ENCODE measurements around the gene ARHGEF17. TPM values are rescaled to one million over a fixed set of nuclear protein-coding genes. Genes with fewer than 3 reads are reported as not detected.

The ARHGEF17 gene
- total and polyA plus RNA-seq, 2 of the 8 experiments (the other 6 are each of a cell fraction or from before 2014, with no cell fraction given), result 11.3 to 14.6 TPM

DNA sequence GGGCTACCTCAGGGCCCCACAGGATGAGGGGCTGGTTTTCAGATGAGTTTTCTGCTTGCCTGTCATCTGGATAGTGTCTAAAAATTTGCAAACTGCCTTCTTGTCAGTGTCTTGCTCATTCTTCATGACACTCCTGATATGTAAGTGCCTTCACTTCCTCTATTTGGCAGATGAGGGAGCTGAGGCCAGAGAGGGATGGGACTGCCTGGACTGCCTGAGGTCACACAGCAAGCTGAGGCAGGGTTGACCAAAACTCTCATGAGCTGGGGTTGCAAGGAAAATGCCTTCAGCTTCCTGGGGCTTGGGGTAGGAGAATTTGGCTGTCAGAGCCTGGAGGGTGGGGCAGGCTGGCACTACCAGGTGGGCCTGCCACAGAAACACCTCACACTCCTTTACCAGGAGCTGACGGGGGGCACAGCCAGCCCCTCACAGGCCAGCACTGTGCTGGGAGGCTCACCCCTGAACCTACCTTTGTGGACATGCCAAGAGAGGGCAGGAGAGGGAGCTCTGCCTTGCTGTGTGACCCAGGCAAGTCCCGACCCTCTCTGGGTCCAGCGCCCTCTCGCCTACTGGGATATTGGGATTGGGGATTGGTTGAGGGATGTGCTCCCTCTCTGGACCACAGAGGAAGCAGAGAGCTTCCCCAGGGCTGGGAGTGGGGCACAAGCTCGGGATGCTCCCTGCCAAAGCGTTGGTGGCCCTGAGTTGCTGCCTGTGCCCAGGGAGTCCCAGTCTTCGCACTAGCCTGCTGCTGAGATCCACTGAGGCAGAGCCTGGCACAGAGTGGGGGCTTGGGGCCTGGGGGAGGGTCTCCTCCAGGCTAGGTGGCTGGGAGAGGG is 37.8 kb upstream of the ARHGEF17 start:
- H3K23me2 ChIP-seq (ENCODE audit: low read depth, low read length), result no peaks in the 10 kb centered on the region
- no peak overlapping the region for H3K14ac ChIP-seq (ENCODE audit: insufficient read length)
- peak overlapping the region; percentile 48 for H2BK5ac ChIP-seq (ENCODE audit: low read depth, low read length)
- H3K23ac ChIP-seq (ENCODE audit: insufficient read length), result no peak overlapping the region
- ChIA-PET POLR2A (ENCODE audit: partially characterized antibody) (interaction anchor here (1.7 kb wide), 1 partner anchor 27 kb away, joined by 3 read pairs; no protein-coding TSS in a partner anchor), CTCF (ENCODE audit: partially characterized antibody) (interaction anchor here (0.6 to 16.5 kb wide), 17 partner anchors 8 to 438 kb away, joined by 3 to 173 read pairs (median 3); no protein-coding TSS in a partner anchor)
- H4K5ac ChIP-seq (ENCODE audit: insufficient read length, low read depth, low read length), result no peak overlapping the region
- H3K9ac ChIP-seq (replicated peaks in 1 of 4; ENCODE audit: extremely low read depth in 1 of 4, low read depth in 3 of 4, low read length in 3 of 4), result no peak overlapping the region; a peak in 1 of 7 replicates
- 84% methylated on average over 7 of the region's 7 CpGs; no CpG with 5 or more reads in 1 of the 2 experiments for WGBS, 2 experiments (ENCODE audit: extremely low coverage in 1 of 2, insufficient coverage in 1 of 2, insufficient read length in 1 of 2, insufficient replicate concordance in 2 of 2, low coverage in 1 of 2, low lambda C conversion rate in 2 of 2, missing lambda C conversion rate in 1 of 2)
- FAIRE-seq (no peak), DNase-seq (ENCODE audit: low read depth in 1 of 2, low spot score in 2 of 2) (no peak)
- H2BK12ac ChIP-seq (ENCODE audit: low read depth, low read length), result peak overlapping the region; percentile 53; the same call in 1 of the 2 replicates
- H3K4me3 ChIP-seq (ENCODE audit: extremely low read depth in 1 of 4, insufficient read depth in 2 of 4, low read depth in 3 of 4, low read length in 4 of 4), result no peak overlapping the region
- H3K27ac ChIP-seq (ENCODE audit: low read depth, low read length), result no peak overlapping the region
- H3K27me3 ChIP-seq (replicated peaks in 1 of 4; ENCODE audit: control insufficient read depth in 3 of 4, extremely low read depth in 1 of 4, insufficient read depth in 3 of 4, low read length in 3 of 4), result peaks cover 0 to 5% (median 2%) of the 10 kb centered on the region in 4 experiments; a peak in 4 of 7 replicates
- no peak overlapping the region for H2BK20ac ChIP-seq (ENCODE audit: low read length)
- peaks cover 0 to 1% of the 10 kb centered on the region in 2 experiments for H4K20me1 ChIP-seq (replicated peaks in 1 of 2; ENCODE audit: control insufficient read depth in 1 of 2, insufficient read depth in 2 of 2, low read length in 2 of 2)
- H3K4me2 ChIP-seq (ENCODE audit: insufficient read depth in 1 of 2, low read depth in 2 of 2, low read length in 2 of 2), result peak overlapping the region in 1 of 2 experiments; percentile 16; a peak in 1 of 4 replicates
- H2BK120ac ChIP-seq (replicated peaks; ENCODE audit: low read depth, low read length), result no peak overlapping the region
- H3K4me1 ChIP-seq (replicated peaks in 1 of 4; ENCODE audit: control insufficient read depth in 3 of 4, insufficient read depth in 4 of 4, low read length in 3 of 4), result peaks cover 0 to 15% (median 9%) of the 10 kb centered on the region in 4 experiments; a peak in 5 of 7 replicates
- TF ChIP-seq RBBP5 (IDR thresholded peaks at IDR 0.05; ENCODE audit: borderline replicate concordance, low read depth, low read length) (peak; percentile 70; the same call in 1 of the 2 replicates), SP1 (IDR thresholded peaks at IDR 0.05; ENCODE audit: low read depth, low read length) (no peak)
- TF ChIP-seq, protein P1, sequence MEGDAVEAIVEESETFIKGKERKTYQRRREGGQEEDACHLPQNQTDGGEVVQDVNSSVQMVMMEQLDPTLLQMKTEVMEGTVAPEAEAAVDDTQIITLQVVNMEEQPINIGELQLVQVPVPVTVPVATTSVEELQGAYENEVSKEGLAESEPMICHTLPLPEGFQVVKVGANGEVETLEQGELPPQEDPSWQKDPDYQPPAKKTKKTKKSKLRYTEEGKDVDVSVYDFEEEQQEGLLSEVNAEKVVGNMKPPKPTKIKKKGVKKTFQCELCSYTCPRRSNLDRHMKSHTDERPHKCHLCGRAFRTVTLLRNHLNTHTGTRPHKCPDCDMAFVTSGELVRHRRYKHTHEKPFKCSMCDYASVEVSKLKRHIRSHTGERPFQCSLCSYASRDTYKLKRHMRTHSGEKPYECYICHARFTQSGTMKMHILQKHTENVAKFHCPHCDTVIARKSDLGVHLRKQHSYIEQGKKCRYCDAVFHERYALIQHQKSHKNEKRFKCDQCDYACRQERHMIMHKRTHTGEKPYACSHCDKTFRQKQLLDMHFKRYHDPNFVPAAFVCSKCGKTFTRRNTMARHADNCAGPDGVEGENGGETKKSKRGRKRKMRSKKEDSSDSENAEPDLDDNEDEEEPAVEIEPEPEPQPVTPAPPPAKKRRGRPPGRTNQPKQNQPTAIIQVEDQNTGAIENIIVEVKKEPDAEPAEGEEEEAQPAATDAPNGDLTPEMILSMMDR (IDR thresholded peaks at IDR 0.05; ENCODE audit: control extremely low read depth in 1 of 3, insufficient read depth in 1 of 3, low read depth in 1 of 3, low read length in 3 of 3), result peak in 2 of 3 experiments; percentile 1 to 10; a peak in 2 of 4 replicates
- no peak overlapping the region for H3K56ac ChIP-seq (replicated peaks; ENCODE audit: insufficient read length, low read depth, low read length)
- no peak overlapping the region for H3K4ac ChIP-seq (replicated peaks; ENCODE audit: insufficient read length, low read depth, low read length)
- no peaks in the 10 kb centered on the region for H3K9me3 ChIP-seq (ENCODE audit: insufficient read depth in 2 of 2, low read depth in 1 of 2, low read length in 1 of 2)
- H3K36me3 ChIP-seq (ENCODE audit: control insufficient read depth in 2 of 4, insufficient read depth in 4 of 4, low read length in 3 of 4), result no peaks in the 10 kb centered on the region
- no peak overlapping the region for H2AK5ac ChIP-seq (ENCODE audit: low read depth, low read length)
- peak overlapping the region; percentile 75; the same call in 1 of the 2 replicates for H3K18ac ChIP-seq (ENCODE audit: extremely low read depth, low read length)
- H2AFZ ChIP-seq (ENCODE audit: low read length), result no peak overlapping the region
- no peaks in the 10 kb centered on the region for H3K79me2 ChIP-seq (ENCODE audit: control insufficient read depth in 1 of 2, insufficient read depth in 2 of 2, low read length in 2 of 2)
- 0 out of 2 replicates have a peak overlapping the region, but pooled peaks have one; percentile 74 for H2BK15ac ChIP-seq (ENCODE audit: low read length)
- 0 out of 2 replicates have a peak overlapping the region, but pooled peaks have one; percentile 12 for H4K8ac ChIP-seq (ENCODE audit: extremely low read depth, insufficient read depth, low read length)
- peak overlapping the region; percentile 49 for H4K91ac ChIP-seq (replicated peaks; ENCODE audit: insufficient read length, low read length)
- H3K79me1 ChIP-seq (ENCODE audit: low read depth, low read length), result 0 out of 2 replicates have a peak, but pooled peaks cover 3% of the 10 kb centered on the region

Measured in H1 (cell line).